H9 (cell line): Measurements from ENCODE around the gene FBXO48. TPM values are rescaled to one million over a fixed set of nuclear protein-coding genes. Genes with fewer than 3 reads are reported as not detected.

Experiments used
- DNase-seq: peaks from one replicate; pipeline ENCODE4 v3.0.0-alpha.2; 2017
- H2AFZ ChIP-seq: one replicate; pipeline ENCODE4 v1.6.1; 2013; ENCODE audit warnings: mild to moderate bottlenecking, low read length, control low read depth, moderate library complexity
- H2AK5ac ChIP-seq: 2 replicates; pipeline ENCODE4 v1.6.1; 2013; ENCODE audit warnings: low read length, control low read depth, mixed read lengths; ENCODE audit not compliant: insufficient read length
- H2BK120ac ChIP-seq: one replicate; pipeline ENCODE4 v1.6.1; 2013; ENCODE audit warnings: low read depth, mild to moderate bottlenecking, low read length, control low read depth, inconsistent platforms; ENCODE audit not compliant: poor library complexity, severe bottlenecking
- H2BK12ac ChIP-seq: 2 replicates; pipeline ENCODE4 v1.6.1; 2013; ENCODE audit warnings: low read length, control low read depth, mixed read lengths, low read depth; ENCODE audit not compliant: insufficient read length
- H2BK15ac ChIP-seq: 2 replicates; pipeline ENCODE4 v1.6.1; 2013; ENCODE audit warnings: low read depth, low read length, control low read depth
- H2BK20ac ChIP-seq: one replicate; pipeline ENCODE4 v1.6.1; 2013; ENCODE audit warnings: low read depth, mild to moderate bottlenecking, low read length, control low read depth, inconsistent platforms; ENCODE audit not compliant: poor library complexity, severe bottlenecking
- H2BK5ac ChIP-seq: 2 replicates; pipeline ENCODE4 v1.6.1; 2013; ENCODE audit warnings: low read length, control low read depth, mixed read lengths; ENCODE audit not compliant: insufficient read length
- H3K14ac ChIP-seq: 2 replicates; pipeline ENCODE4 v1.6.1; 2013; ENCODE audit warnings: low read length, control low read depth; ENCODE audit not compliant: insufficient read depth
- H3K18ac ChIP-seq: 2 replicates; pipeline ENCODE4 v1.6.1; 2013; ENCODE audit warnings: low read depth, mild to moderate bottlenecking, mixed read lengths, low read length, control low read depth; ENCODE audit not compliant: insufficient read length
- H3K23ac ChIP-seq: 2 replicates; pipeline ENCODE4 v1.6.1; 2013; ENCODE audit warnings: low read length, control low read depth, mixed read lengths, low read depth; ENCODE audit not compliant: insufficient read length
- H3K23me2 ChIP-seq: 2 replicates; pipeline ENCODE4 v1.6.1; 2013; ENCODE audit warnings: low read depth, mild to moderate bottlenecking, mixed read lengths, low read length, control low read depth; ENCODE audit not compliant: insufficient read length, poor library complexity, severe bottlenecking
- H3K27ac ChIP-seq: 2 replicates; pipeline ENCODE4 v1.5.1; 2013; ENCODE audit warnings: low read length, control low read depth, mixed read lengths, low read depth; ENCODE audit not compliant: insufficient read length
- H3K27me3 ChIP-seq: 2 replicates; pipeline ENCODE4 v1.6.1; 2013; ENCODE audit warnings: low read length, control low read depth, inconsistent platforms; ENCODE audit not compliant: insufficient read depth
- H3K4ac ChIP-seq: 2 replicates; pipeline ENCODE4 v1.6.1; 2013; ENCODE audit warnings: low read depth, mild to moderate bottlenecking, control low read depth, inconsistent platforms, low read length, moderate library complexity
- H3K4me1 ChIP-seq: 2 replicates; pipeline ENCODE4 v1.6.1; 2013; ENCODE audit warnings: low read length, control low read depth, inconsistent platforms; ENCODE audit not compliant: insufficient read depth
- H3K4me2 ChIP-seq: 2 replicates; pipeline ENCODE4 v1.6.1; 2013; ENCODE audit warnings: low read length, control low read depth, mixed read lengths; ENCODE audit not compliant: insufficient read length, insufficient read depth
- H3K56ac ChIP-seq: 2 replicates; pipeline ENCODE4 v1.6.1; 2013; ENCODE audit warnings: low read depth, mild to moderate bottlenecking, mixed read lengths, low read length, control low read depth; ENCODE audit not compliant: insufficient read length
- H3K79me1 ChIP-seq: 2 replicates; pipeline ENCODE4 v1.6.1; 2013; ENCODE audit warnings: low read depth, mild to moderate bottlenecking, moderate library complexity, low read length, control low read depth, inconsistent platforms; ENCODE audit not compliant: insufficient read depth, poor library complexity, severe bottlenecking
- H3K79me2 ChIP-seq: 2 replicates; pipeline ENCODE4 v1.6.1; 2013; ENCODE audit warnings: low read length, control low read depth, inconsistent platforms; ENCODE audit not compliant: insufficient read depth
- H3K9ac ChIP-seq: 2 replicates; pipeline ENCODE4 v1.6.1; 2013; ENCODE audit warnings: low read length, control low read depth, mixed read lengths; ENCODE audit not compliant: insufficient read length; ENCODE audit errors: extremely low read depth
- H3K9me3 ChIP-seq: one replicate; pipeline ENCODE4 v1.6.1; 2013; ENCODE audit warnings: low read depth, low read length, inconsistent platforms; ENCODE audit not compliant: control insufficient read depth
- H3T11ph ChIP-seq: one replicate; pipeline ENCODE4 v1.6.1; 2013; ENCODE audit warnings: mild to moderate bottlenecking, low read length, control low read depth, inconsistent platforms
- H4K20me1 ChIP-seq: one replicate; pipeline ENCODE4 v1.6.1; 2013; ENCODE audit not compliant: control insufficient read depth, insufficient read length, insufficient read depth
- H4K5ac ChIP-seq: 2 replicates; pipeline ENCODE4 v1.6.1; 2013; ENCODE audit warnings: low read depth, mild to moderate bottlenecking, mixed read lengths, low read length, control low read depth; ENCODE audit not compliant: insufficient read length
- H4K8ac ChIP-seq: replicated peaks from 2 replicates; pipeline ENCODE4 v1.6.1; 2013; ENCODE audit warnings: low read length, control low read depth, mixed read lengths, low read depth; ENCODE audit not compliant: insufficient read length
- H4K91ac ChIP-seq: 2 replicates; pipeline ENCODE4 v1.6.1; 2013; ENCODE audit warnings: low read depth, mild to moderate bottlenecking, moderate library complexity, mixed read lengths, low read length, control low read depth; ENCODE audit not compliant: insufficient read length
- H3K27ac Mint-ChIP-seq, 3 experiments: 2 replicates in 2 of 3; 3 replicates in 1 of 3; pipeline ENCODE4 v1.8.0; 2020 to 2021; ENCODE audit warnings: mixed read lengths in 3 of 3, mild to moderate bottlenecking in 1 of 3, moderate library complexity in 1 of 3
- H3K27me3 Mint-ChIP-seq: 2 replicates; pipeline ENCODE4 v1.8.0; 2021; ENCODE audit warnings: low read depth, mild to moderate bottlenecking, moderate library complexity, mixed read lengths
- H3K36me3 Mint-ChIP-seq, 3 experiments: 2 replicates in 2 of 3; 3 replicates in 1 of 3; pipeline ENCODE4 v1.8.0; 2020 to 2021; ENCODE audit warnings: low read depth in 3 of 3, mixed read lengths in 3 of 3; ENCODE audit not compliant: insufficient read depth in 1 of 3
- H3K4me1 Mint-ChIP-seq, 2 experiments: 2 replicates each; pipeline ENCODE4 v1.8.0; 2020; ENCODE audit warnings: mixed read lengths in 2 of 2
- H3K4me3 Mint-ChIP-seq, 2 experiments: 2 replicates in 1 of 2; 3 replicates in 1 of 2; pipeline ENCODE4 v1.8.0; 2020 to 2021; ENCODE audit warnings: mild to moderate bottlenecking in 2 of 2, mixed read lengths in 2 of 2, moderate library complexity in 1 of 2
- H3K9me3 Mint-ChIP-seq, 2 experiments: 2 replicates in 1 of 2; 3 replicates in 1 of 2; pipeline ENCODE4 v1.8.0; 2020; ENCODE audit warnings: mild to moderate bottlenecking in 2 of 2, mixed read lengths in 2 of 2, moderate library complexity in 1 of 2
- WGBS: extraction: QIAGEN DNeasy Blood & Tissue Kit; methylation state at CpG from one replicate; pipeline ENCODE4 v1.1.7; 2013; ENCODE audit warnings: missing lambda C conversion rate, low lambda C conversion rate, mixed read lengths; ENCODE audit not compliant: insufficient read length; ENCODE audit errors: extremely low coverage; 5-methylcytosine and 5-hydroxymethylcytosine counted together
- total RNA-seq: library from RNA; stranded (reverse); gene quantifications from 2 replicates; pipeline ENCODE4 v1.2.1, GENCODE V29; 2021
- TF ChIP-seq, protein P1 (sequence below): fragments of 200-600 bp; sonication (generic); conservative IDR thresholded peaks from 3 replicates; pipeline ENCODE4 v1.8.0; 2021; ENCODE audit warnings: antibody characterized with exemption, mild to moderate bottlenecking

The FBXO48 gene
- total RNA-seq, 1 experiment from 2014 or later, result 1.4 TPM

DNA sequence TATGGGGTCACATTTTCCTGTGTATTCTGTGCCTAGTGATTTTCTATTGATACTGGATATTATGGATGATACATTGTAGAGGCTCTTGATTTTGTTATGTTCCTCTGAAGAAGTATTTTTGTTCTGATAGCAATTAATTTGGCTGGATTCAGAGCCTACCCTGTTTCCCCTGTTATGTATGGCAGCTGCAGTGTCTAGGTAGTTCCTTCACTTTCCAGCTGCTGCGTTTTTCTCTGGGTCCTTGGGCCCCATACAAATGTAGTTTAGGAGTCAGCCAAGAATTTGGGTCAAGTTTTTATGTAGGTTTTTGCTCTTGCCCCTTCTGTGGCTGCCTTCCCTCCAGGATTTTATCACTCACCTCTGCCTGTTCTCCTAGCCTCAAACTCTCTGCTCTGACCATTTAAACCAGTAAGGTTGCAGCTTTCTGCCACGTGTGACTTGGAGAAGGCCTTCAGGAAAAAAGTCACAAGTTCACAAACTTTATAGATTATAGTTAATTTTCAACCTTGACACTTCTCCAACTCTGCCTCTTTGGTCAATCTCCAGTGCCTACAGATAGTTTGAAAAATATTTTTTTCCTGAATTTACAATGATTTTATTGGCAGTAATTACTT, 47.3 kb upstream of the FBXO48 start:
- no CpG with 5 or more reads among the region's 2 CpGs for WGBS
- Histone ChIP-seq H4K91ac (no peak overlapping the region), H2AK5ac (no peak overlapping the region), H3K79me1 (no peaks in the 10 kb centered on the region), H3K4ac (no peak overlapping the region), H3K23ac (no peak overlapping the region), H2BK20ac (no peak overlapping the region), H2AFZ (no peak overlapping the region), H3K9me3 (no peaks in the 10 kb centered on the region), H3K27me3 (no peaks in the 10 kb centered on the region), H2BK5ac (no peak overlapping the region), H4K20me1 (no peaks in the 10 kb centered on the region), H3K79me2 (no peaks in the 10 kb centered on the region), H3K4me2 (no peak overlapping the region), H3K9ac (no peak overlapping the region), H4K5ac (no peak overlapping the region), H3K4me1 (no peaks in the 10 kb centered on the region), H3K56ac (no peak overlapping the region), H2BK120ac (no peak overlapping the region), H4K8ac (no peak overlapping the region), H3T11ph (no peak overlapping the region), H3K27ac (no peak overlapping the region), H2BK15ac (no peak overlapping the region), H3K14ac (no peak overlapping the region), H2BK12ac (no peak overlapping the region), H3K23me2 (no peaks in the 10 kb centered on the region), H3K18ac (no peak overlapping the region)
- H3K27me3 Mint-ChIP-seq, result no peaks in the 10 kb centered on the region
- no peaks in the 10 kb centered on the region for H3K4me1 Mint-ChIP-seq
- H3K27ac Mint-ChIP-seq, result peak overlapping the region in 1 of 3 experiments; percentile 41; a peak in 1 of 7 replicates
- DNase-seq, result no peak
- TF ChIP-seq, protein P1, sequence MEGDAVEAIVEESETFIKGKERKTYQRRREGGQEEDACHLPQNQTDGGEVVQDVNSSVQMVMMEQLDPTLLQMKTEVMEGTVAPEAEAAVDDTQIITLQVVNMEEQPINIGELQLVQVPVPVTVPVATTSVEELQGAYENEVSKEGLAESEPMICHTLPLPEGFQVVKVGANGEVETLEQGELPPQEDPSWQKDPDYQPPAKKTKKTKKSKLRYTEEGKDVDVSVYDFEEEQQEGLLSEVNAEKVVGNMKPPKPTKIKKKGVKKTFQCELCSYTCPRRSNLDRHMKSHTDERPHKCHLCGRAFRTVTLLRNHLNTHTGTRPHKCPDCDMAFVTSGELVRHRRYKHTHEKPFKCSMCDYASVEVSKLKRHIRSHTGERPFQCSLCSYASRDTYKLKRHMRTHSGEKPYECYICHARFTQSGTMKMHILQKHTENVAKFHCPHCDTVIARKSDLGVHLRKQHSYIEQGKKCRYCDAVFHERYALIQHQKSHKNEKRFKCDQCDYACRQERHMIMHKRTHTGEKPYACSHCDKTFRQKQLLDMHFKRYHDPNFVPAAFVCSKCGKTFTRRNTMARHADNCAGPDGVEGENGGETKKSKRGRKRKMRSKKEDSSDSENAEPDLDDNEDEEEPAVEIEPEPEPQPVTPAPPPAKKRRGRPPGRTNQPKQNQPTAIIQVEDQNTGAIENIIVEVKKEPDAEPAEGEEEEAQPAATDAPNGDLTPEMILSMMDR, result no peak
- H3K9me3 Mint-ChIP-seq, result no peaks in the 10 kb centered on the region
- no peaks in the 10 kb centered on the region for H3K36me3 Mint-ChIP-seq
- H3K4me3 Mint-ChIP-seq, result no peak overlapping the region
